Fibroblast of skin of abdomen (primary cell): ENCODE results near the gene ICOS. TPM values are rescaled to one million over a fixed set of nuclear protein-coding genes. Genes with fewer than 3 reads are reported as not detected.

Experiments
- DNase-seq: peaks from one replicate; pipeline ENCODE4 v3.0.0-alpha.2; 2013
- polyA plus RNA-seq, 2 experiments: library from polyadenylated mRNA; unstranded; fragments of 120-200 nt; gene quantifications; one replicate each; pipeline ENCODE4 v1.2.1, GENCODE V29; 2013; ENCODE audit not compliant: insufficient read length in 2 of 2

Gene ICOS
- polyA plus RNA-seq (2013, experiment 1 of 2; ENCODE audit: insufficient read length) = not detected
- not detected for polyA plus RNA-seq (2013, experiment 2 of 2; ENCODE audit: insufficient read length)

GRCh38 chr2:203936535-203936934 is at the start of gene ICOS:
ICOS (plus strand) TSS chr2:203936763; CDS start chr2:203936815, 52 bp downstream.
- DNase-seq = no peak

GRCh38 chr2:203887677-203888076 is 48.9 kb upstream of the ICOS start:
- no peak for DNase-seq

GRCh38 chr2:203889542-203889941 is 47.0 kb upstream of the ICOS start:
- DNase-seq = no peak

GRCh38 chr2:203889944-203890343 is 46.6 kb upstream of the ICOS start:
- no peak for DNase-seq

GRCh38 chr2:203890733-203891132 is 45.8 kb upstream of the ICOS start:
- no peak for DNase-seq

GRCh38 chr2:203891474-203891873 is 45.1 kb upstream of the ICOS start:
- no peak for DNase-seq

- DNase-seq = no peak
Measured at GRCh38 chr2:203892207-203892606, 44.4 kb upstream of the ICOS start.

GRCh38 chr2:203893401-203893800 is 43.2 kb upstream of the ICOS start:
- DNase-seq = peak; percentile 10

- no peak for DNase-seq
Measured at GRCh38 chr2:203893840-203894239, 42.7 kb upstream of the ICOS start.

- DNase-seq = no peak
Measured at GRCh38 chr2:203894262-203894661, 42.3 kb upstream of the ICOS start.

- DNase-seq = no peak
Measured at GRCh38 chr2:203897544-203897943, 39.0 kb upstream of the ICOS start.

GRCh38 chr2:203898657-203899056 is 37.9 kb upstream of the ICOS start:
- no peak for DNase-seq

GRCh38 chr2:203900253-203900652 is 36.3 kb upstream of the ICOS start:
- no peak for DNase-seq

- no peak for DNase-seq
Measured at GRCh38 chr2:203904022-203904421, 32.5 kb upstream of the ICOS start.

GRCh38 chr2:203905656-203906055 is 30.9 kb upstream of the ICOS start:
- DNase-seq = peak; percentile 39

GRCh38 chr2:203908066-203908796 is 28.3 kb upstream of the ICOS start:
- DNase-seq = no peak

GRCh38 chr2:203908797-203909185 is 27.8 kb upstream of the ICOS start:
- no peak for DNase-seq

GRCh38 chr2:203909261-203909967 is 27.1 kb upstream of the ICOS start:
- peak; percentile 70 for DNase-seq

GRCh38 chr2:203909974-203910373 is 26.6 kb upstream of the ICOS start:
- DNase-seq = no peak

- no peak for DNase-seq
Measured at GRCh38 chr2:203913947-203914346, 22.6 kb upstream of the ICOS start.

GRCh38 chr2:203914546-203915182 is 21.9 kb upstream of the ICOS start:
- DNase-seq = no peak

GRCh38 chr2:203915256-203915655 is 21.3 kb upstream of the ICOS start:
- no peak for DNase-seq

- DNase-seq = no peak
Measured at GRCh38 chr2:203916756-203917155, 19.8 kb upstream of the ICOS start.

- DNase-seq = no peak
Measured at GRCh38 chr2:203918264-203918663, 18.3 kb upstream of the ICOS start.
